GM12878 (cell line): Measurements from ENCODE around the gene HPRT1. TPM values are rescaled to one million over a fixed set of nuclear protein-coding genes. Genes with fewer than 3 reads are reported as not detected.

ENCODE experiments used
- ATAC-seq: fragments of 200-7000 bp; cut with Tn5 transposase; 3 replicates; pipeline ENCODE4 v1.9.1; 2020; ENCODE audit warnings: mild to moderate bottlenecking, moderate library complexity
- BruUV-seq: library from RNA; stranded (reverse); fragments of 400-500 nt; replicated peaks from 2 replicates; lab custom pipeline; 2021; lab: Mats Ljungman, UMichigan
- CTCF ChIA-PET: fragments of 300-600 bp; sonication (Branson Sonifier 250); formaldehyde crosslinking; extraction: SDS; loops from one replicate; lab custom pipeline; 2021; ENCODE audit warnings: inconsistent platforms; lab: Yijun Ruan, JAX
- POLR2A ChIA-PET: fragments of 350-600 bp; formaldehyde crosslinking; extraction: SDS; loops from one replicate; lab custom pipeline; 2021; ENCODE audit warnings: inconsistent platforms; lab: Charles Lee
- RAD21 ChIA-PET: fragments of 300-600 bp; sonication (Branson Sonifier 250); formaldehyde crosslinking; loops from one replicate; lab custom pipeline; 2023; ENCODE audit warnings: antibody characterized with exemption; ENCODE audit not compliant: unreplicated experiment; lab: Charles Lee
- SMC1A ChIA-PET: fragments of 300-600 bp; sonication (Branson Sonifier 250); formaldehyde crosslinking; loops from one replicate; lab custom pipeline; 2023; ENCODE audit not compliant: unreplicated experiment, uncharacterized antibody; lab: Charles Lee
- DNase-seq: peaks from one replicate; pipeline ENCODE4 v3.0.0-alpha.2; 2011; ENCODE audit warnings: low read depth, low spot score
- FAIRE-seq: peaks from 3 replicates; lab custom pipeline; 2011; peaks lifted over from hg19 to GRCh38; lab: Jason Lieb, UNC
- H2AFZ ChIP-seq: 2 replicates; pipeline ENCODE4 v1.6.0; 2011; ENCODE audit warnings: low read depth, low read length, control low read depth; ENCODE audit not compliant: control insufficient read depth
- H3K27ac ChIP-seq: 2 replicates; pipeline ENCODE4 v1.5.1; 2011; ENCODE audit warnings: control low read depth; ENCODE audit not compliant: control insufficient read depth, insufficient read depth
- H3K27me3 ChIP-seq, 2 experiments: replicated peaks in 1 of 2; 2 replicates each; pipeline versions ENCODE4 v1.6.0 to v1.6.1; 2011; ENCODE audit warnings: low read length in 1 of 2; ENCODE audit not compliant: control insufficient read depth in 2 of 2, insufficient read depth in 2 of 2
- H3K36me3 ChIP-seq, 2 experiments: 2 replicates each; pipeline ENCODE4 v1.5.1; 2011; ENCODE audit warnings: low read length in 1 of 2; ENCODE audit not compliant: control insufficient read depth in 2 of 2, insufficient read depth in 2 of 2
- H3K4me1 ChIP-seq: 2 replicates; pipeline ENCODE4 v1.6.1; 2011; ENCODE audit warnings: mild to moderate bottlenecking, low read length, moderate library complexity, mixed read lengths; ENCODE audit not compliant: control insufficient read depth, insufficient read depth
- H3K4me2 ChIP-seq: 2 replicates; pipeline ENCODE4 v1.6.0; 2011; ENCODE audit warnings: control low read depth; ENCODE audit not compliant: control insufficient read depth, insufficient read depth
- H3K4me3 ChIP-seq: fragments of 200-600 bp; sonication (generic); 2 replicates; pipeline ENCODE4 v1.5.1; 2016
- H3K79me2 ChIP-seq: 2 replicates; pipeline ENCODE4 v1.6.0; 2011; ENCODE audit warnings: low read length; ENCODE audit not compliant: control insufficient read depth, insufficient read depth
- H3K9ac ChIP-seq: 2 replicates; pipeline ENCODE4 v1.8.0; 2011; ENCODE audit warnings: low read length, control low read depth, mixed read lengths; ENCODE audit not compliant: control insufficient read depth, insufficient read depth
- H3K9me3 ChIP-seq: replicated peaks from 3 replicates; pipeline ENCODE4 v1.5.1; 2011; ENCODE audit warnings: mild to moderate bottlenecking, low read length; ENCODE audit not compliant: control insufficient read depth, insufficient read depth
- H4K20me1 ChIP-seq: 2 replicates; pipeline ENCODE4 v1.6.0; 2011; ENCODE audit not compliant: control insufficient read depth, insufficient read depth
- EGR1 ChIP-seq, 2 experiments: IDR thresholded peaks; 1 replicate in 1 of 2; 2 replicates in 1 of 2; pipeline ENCODE4 v1.6.1; 2011 to 2012; ENCODE audit warnings: low read depth in 2 of 2, low read length in 2 of 2, borderline replicate concordance in 1 of 2, mild to moderate bottlenecking in 1 of 2, moderate library complexity in 1 of 2
- FOXM1 ChIP-seq: IDR thresholded peaks from 2 replicates; pipeline ENCODE4 v1.6.1; 2012; ENCODE audit warnings: low read depth, mild to moderate bottlenecking, inconsistent platforms, low read length, moderate library complexity
- IRF3 ChIP-seq: fragments of 450-650 bp; IDR thresholded peaks from 2 replicates; pipeline ENCODE4 v1.6.1; 2014; ENCODE audit warnings: mild to moderate bottlenecking
- IRF5 ChIP-seq: fragments of 450-650 bp; IDR thresholded peaks from 2 replicates; pipeline ENCODE4 v1.6.1; 2017; ENCODE audit warnings: borderline replicate concordance
- MYB ChIP-seq: fragments of 150-350 bp; IDR thresholded peaks from 2 replicates; pipeline ENCODE4 v1.6.1; 2014; ENCODE audit warnings: mild to moderate bottlenecking, low read depth, low read length, borderline replicate concordance
- PAX8 ChIP-seq: fragments of 450-650 bp; IDR thresholded peaks from 2 replicates; pipeline ENCODE4 v1.6.1; 2017; ENCODE audit warnings: mild to moderate bottlenecking, moderate library complexity
- POLR2A ChIP-seq: IDR thresholded peaks from 2 replicates; pipeline ENCODE4 v1.6.1; 2011; ENCODE audit warnings: low read depth, mild to moderate bottlenecking, low read length
- POLR2AphosphoS5 ChIP-seq: IDR thresholded peaks from 2 replicates; pipeline ENCODE4 v1.6.1; 2011; ENCODE audit warnings: mild to moderate bottlenecking, low read length, inconsistent platforms
- RBBP5 ChIP-seq: fragments of 200-600 bp; sonication (generic); conservative IDR thresholded peaks from 2 replicates; pipeline ENCODE4 v1.6.1; 2016
- RCOR1 ChIP-seq: conservative IDR thresholded peaks from 2 replicates; pipeline ENCODE4 v1.6.1; 2012; ENCODE audit warnings: low read depth, low read length, improper control_type of control experiment
- SMAD5 ChIP-seq: IDR thresholded peaks from 2 replicates; pipeline ENCODE4 v1.6.1; 2016; ENCODE audit warnings: antibody characterized with exemption, low read depth
- STAT3 ChIP-seq: IDR thresholded peaks from 2 replicates; pipeline ENCODE4 v1.6.1; 2011; ENCODE audit warnings: low read depth, low read length, improper control_type of control experiment
- WGBS: methylation state at CpG from one replicate; pipeline ENCODE4 v1.1.6; 2016; ENCODE audit warnings: low lambda C conversion rate; ENCODE audit not compliant: insufficient replicate concordance, insufficient coverage; ENCODE audit errors: missing lambda C conversion rate; 5-methylcytosine and 5-hydroxymethylcytosine counted together
- in situ Hi-C: fragments of 300-500 bp; cut with MboI; formaldehyde crosslinking; loops from 9 replicates; pipeline ENCODE4 v1.14.3; 2018; ENCODE audit warnings: mixed read lengths
- intact Hi-C: fragments of 100-400 bp; cut with micrococcal nuclease; formaldehyde crosslinking; loops from one replicate; pipeline ENCODE4 v1.14.2; 2022; ENCODE audit not compliant: unreplicated experiment
- polyA plus RNA-seq, 11 experiments: library from polyadenylated mRNA; depleted of rRNA in 4 of 11; unstranded in 6 of 11; stranded (reverse) in 5 of 11; fragments of >200 nt; fragmentation: Nextera tagmentation in 4 of 11; fragmentation: Illumina TruSeq in 1 of 11; extraction: Ambion mirVana in 4 of 11; extraction: Trizol in 1 of 11; gene quantifications; 1 replicate in 1 of 11; 2 replicates in 10 of 11; pipeline versions ENCODE4 v1.2.1 to v1.2.3, GENCODE V29; 2011 to 2016; ENCODE audit warnings: inconsistent platforms in 2 of 11, missing spikeins in 2 of 11, low read depth in 1 of 11
- total RNA-seq, 4 experiments: library from RNA; depleted of rRNA in 3 of 4; stranded (reverse); fragments of >200 nt in 3 of 4; fragmentation: Illumina TruSeq in 1 of 4; extraction: Trizol in 1 of 4; gene quantifications; 2 replicates each; pipeline versions ENCODE4 v1.2.1 to v1.2.3, GENCODE V29; 2013 to 2021
- TF ChIP-seq, protein P1 (sequence below): fragments of 450-650 bp; formaldehyde crosslinking; IDR thresholded peaks from 2 replicates; pipeline ENCODE4 v1.4.0; 2020; ENCODE audit warnings: mild to moderate bottlenecking, moderate library complexity
- TF ChIP-seq, protein P2 (sequence below): IDR thresholded peaks from 2 replicates; pipeline ENCODE4 v1.6.1; 2012; ENCODE audit warnings: low read depth, low read length, improper control_type of control experiment

Gene HPRT1
- total and polyA plus RNA-seq, 10 of the 15 experiments (the other 5 are each of a cell fraction or from before 2014, with no cell fraction given), result 19.3 to 161 (median 92.7) TPM

- BruUV-seq, result no TSS peak
- RAD21 ChIA-PET, result no interaction called here
Observed at GRCh38 chrX:134476284-134476683, 16.3 kb downstream of the HPRT1 start.

More at GRCh38 chrX:134476284-134476683, 16.3 kb downstream of the HPRT1 start:
- SMC1A ChIA-PET, result interaction anchor here (1.7 kb wide), 1 partner anchor 11 kb away, joined by 4 read pairs; no protein-coding TSS in a partner anchor
- no peak for ATAC-seq
- H3K27ac ChIP-seq, result no peak overlapping the region
- TF ChIP-seq, protein P1, sequence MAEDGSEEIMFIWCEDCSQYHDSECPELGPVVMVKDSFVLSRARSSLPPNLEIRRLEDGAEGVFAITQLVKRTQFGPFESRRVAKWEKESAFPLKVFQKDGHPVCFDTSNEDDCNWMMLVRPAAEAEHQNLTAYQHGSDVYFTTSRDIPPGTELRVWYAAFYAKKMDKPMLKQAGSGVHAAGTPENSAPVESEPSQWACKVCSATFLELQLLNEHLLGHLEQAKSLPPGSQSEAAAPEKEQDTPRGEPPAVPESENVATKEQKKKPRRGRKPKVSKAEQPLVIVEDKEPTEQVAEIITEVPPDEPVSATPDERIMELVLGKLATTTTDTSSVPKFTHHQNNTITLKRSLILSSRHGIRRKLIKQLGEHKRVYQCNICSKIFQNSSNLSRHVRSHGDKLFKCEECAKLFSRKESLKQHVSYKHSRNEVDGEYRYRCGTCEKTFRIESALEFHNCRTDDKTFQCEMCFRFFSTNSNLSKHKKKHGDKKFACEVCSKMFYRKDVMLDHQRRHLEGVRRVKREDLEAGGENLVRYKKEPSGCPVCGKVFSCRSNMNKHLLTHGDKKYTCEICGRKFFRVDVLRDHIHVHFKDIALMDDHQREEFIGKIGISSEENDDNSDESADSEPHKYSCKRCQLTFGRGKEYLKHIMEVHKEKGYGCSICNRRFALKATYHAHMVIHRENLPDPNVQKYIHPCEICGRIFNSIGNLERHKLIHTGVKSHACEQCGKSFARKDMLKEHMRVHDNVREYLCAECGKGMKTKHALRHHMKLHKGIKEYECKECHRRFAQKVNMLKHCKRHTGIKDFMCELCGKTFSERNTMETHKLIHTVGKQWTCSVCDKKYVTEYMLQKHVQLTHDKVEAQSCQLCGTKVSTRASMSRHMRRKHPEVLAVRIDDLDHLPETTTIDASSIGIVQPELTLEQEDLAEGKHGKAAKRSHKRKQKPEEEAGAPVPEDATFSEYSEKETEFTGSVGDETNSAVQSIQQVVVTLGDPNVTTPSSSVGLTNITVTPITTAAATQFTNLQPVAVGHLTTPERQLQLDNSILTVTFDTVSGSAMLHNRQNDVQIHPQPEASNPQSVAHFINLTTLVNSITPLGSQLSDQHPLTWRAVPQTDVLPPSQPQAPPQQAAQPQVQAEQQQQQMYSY (CRISPR knock-in tag), result no peak
- TF ChIP-seq PAX8, result no peak
- TF ChIP-seq, protein P2, sequence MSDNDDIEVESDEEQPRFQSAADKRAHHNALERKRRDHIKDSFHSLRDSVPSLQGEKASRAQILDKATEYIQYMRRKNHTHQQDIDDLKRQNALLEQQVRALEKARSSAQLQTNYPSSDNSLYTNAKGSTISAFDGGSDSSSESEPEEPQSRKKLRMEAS, result no peak
- TF ChIP-seq EGR1 (IDR thresholded peaks at IDR 0.05; ENCODE audit: borderline replicate concordance in 1 of 2, low read depth in 2 of 2, low read length in 2 of 2), result no peak
- TF ChIP-seq RBBP5, result no peak
- no peak for TF ChIP-seq IRF3
- TF ChIP-seq IRF5, result no peak
- no peak for TF ChIP-seq POLR2AphosphoS5
- TF ChIP-seq RCOR1, result no peak
- no peak for TF ChIP-seq POLR2A
- TF ChIP-seq FOXM1, result no peak
- TF ChIP-seq MYB, result no peak
- no peak for TF ChIP-seq SMAD5
- no peak for TF ChIP-seq STAT3
- TF ChIP-seq, all 136 proteins: peak for 0
- no peaks in the 10 kb centered on the region for H4K20me1 ChIP-seq
- H3K79me2 ChIP-seq, result no peaks in the 10 kb centered on the region
- in situ Hi-C loops (no loop called here), intact Hi-C loops (no loop called here)
- H3K27me3 ChIP-seq, result no peaks in the 10 kb centered on the region
- H3K36me3 ChIP-seq, result no peaks in the 10 kb centered on the region
- FAIRE-seq (no peak), DNase-seq (no peak)
- H3K9ac ChIP-seq, result no peak overlapping the region
- no peaks in the 10 kb centered on the region for H3K4me1 ChIP-seq
- no peak overlapping the region for H2AFZ ChIP-seq
- H3K9me3 ChIP-seq, result no peaks in the 10 kb centered on the region
- no peak overlapping the region for H3K4me3 ChIP-seq
- POLR2A ChIA-PET, result no interaction called here
- no peak overlapping the region for H3K4me2 ChIP-seq
- CTCF ChIA-PET, result no interaction called here
- WGBS, result 48% methylated on average over 1 of the region's 1 CpG
